DMS 273 (cell line): ENCODE data around the gene OR6J1.
"Not testable (repeated sequence)": the region's sequence is repeated elsewhere in the genome, so short reads cannot be mapped to it uniquely, and the experiment has no call there.

Experiments used
- DNase-seq: peaks from one replicate; lab custom pipeline; 2025; ENCODE audit not compliant: unreplicated experiment; lab: John Stamatoyannopoulos, UW

The OR6J1 gene

GRCh38 chr14:22644305-22644635 is at the start of gene OR6J1:
Gene OR6J1, minus strand, starts transcription at chr14:22644352. Its CDS starts 9,541 bp downstream, at chr14:22634811.
- no peak for DNase-seq

DNA sequence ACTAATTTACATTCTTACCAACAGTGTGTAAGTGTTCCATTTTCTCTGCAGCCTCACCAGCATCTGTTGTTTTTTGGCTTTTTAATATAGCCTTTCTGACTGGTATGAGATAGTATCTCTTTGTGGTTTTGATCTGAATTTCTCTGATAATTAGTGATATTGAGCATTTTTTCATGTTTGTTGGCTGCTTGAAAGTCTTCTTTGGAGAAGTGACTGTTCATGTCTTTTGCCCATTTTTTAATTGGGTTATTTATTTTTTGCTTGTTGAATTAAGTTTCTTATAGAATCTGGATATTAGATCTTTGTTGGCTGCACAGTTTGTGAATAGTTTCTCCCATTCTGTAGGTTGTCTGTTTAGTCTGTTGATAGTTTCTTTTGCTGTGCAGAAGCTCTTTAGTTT is 48.0 kb upstream of the OR6J1 start:
- no peak for DNase-seq

DNA sequence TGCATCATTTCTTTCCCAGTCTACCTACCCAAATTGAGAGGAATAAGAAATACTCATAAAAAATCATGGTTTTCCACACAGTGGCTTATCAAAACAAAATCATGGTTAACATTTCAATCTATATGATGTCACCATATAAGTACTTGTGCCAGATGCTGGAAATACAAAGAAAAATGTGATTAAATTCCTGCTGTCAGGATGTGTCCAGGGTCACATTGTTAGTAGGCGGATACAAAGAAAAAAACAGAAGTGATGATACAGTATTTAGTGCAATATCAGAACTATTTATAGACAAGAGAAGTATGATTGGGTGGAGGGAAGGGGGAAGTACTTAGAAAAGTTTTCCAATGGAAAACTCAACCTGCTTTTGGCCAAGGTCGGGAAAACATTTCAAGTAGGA is 47.0 kb upstream of the OR6J1 start:
- DNase-seq: no peak

DNA sequence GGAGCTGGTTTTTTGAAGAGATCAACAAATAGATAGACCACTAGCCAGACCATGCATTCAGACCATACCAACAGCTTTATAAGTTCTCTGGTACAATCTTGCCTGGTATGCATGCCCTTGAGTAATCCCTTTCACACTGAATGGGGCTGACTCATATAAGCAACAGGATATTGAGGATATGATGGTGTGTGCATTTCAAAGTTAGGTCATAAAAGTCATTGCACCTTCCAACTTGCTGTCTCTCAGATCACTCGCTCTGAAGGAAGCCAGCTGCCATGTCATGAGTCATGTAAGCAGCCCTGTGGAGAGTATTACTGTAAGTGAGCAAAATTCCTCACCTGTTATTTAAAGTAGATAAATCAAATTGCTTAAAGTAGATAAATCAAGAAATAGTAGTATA is 45.0 kb upstream of the OR6J1 start:
- DNase-seq: peak; percentile 39

DNA sequence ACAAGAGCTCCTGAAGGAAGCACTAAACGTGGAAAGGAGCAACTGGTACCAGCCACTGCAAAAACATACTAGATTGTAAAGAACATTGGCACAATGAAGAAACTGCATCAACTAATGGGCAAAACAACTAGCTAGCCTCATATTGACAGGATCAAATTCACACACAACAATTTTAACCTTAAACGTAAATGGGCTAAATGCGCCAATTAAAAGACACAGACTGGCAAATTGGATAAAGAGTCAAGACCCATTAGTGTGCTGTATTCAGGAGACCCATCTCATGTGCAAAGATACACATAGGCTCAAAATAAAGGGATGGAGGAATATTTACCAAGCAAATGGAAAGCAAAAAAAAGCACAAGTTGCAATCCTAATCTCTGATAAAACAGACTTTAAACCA is 43.8 kb upstream of the OR6J1 start:
- DNase-seq: not testable (repeated sequence)

- not testable (repeated sequence) for DNase-seq
These were observed 42.0 kb upstream of the OR6J1 start for GRCh38 chr14:22686176-22686611.

- DNase-seq: peak; percentile 8
These were observed 41.3 kb upstream of the OR6J1 start for GRCh38 chr14:22685467-22685866.

GRCh38 chr14:22683428-22683827 is 39.3 kb upstream of the OR6J1 start:
- not testable (repeated sequence) for DNase-seq

GRCh38 chr14:22678221-22678620 is 34.1 kb upstream of the OR6J1 start:
- no peak for DNase-seq

- DNase-seq: not testable (repeated sequence)
These were observed 33.4 kb upstream of the OR6J1 start for GRCh38 chr14:22677551-22677950.

- DNase-seq: no peak
These were observed 27.5 kb upstream of the OR6J1 start for GRCh38 chr14:22671622-22672021.

- no peak for DNase-seq
These were observed 24.7 kb upstream of the OR6J1 start for GRCh38 chr14:22668863-22669262.

DNA sequence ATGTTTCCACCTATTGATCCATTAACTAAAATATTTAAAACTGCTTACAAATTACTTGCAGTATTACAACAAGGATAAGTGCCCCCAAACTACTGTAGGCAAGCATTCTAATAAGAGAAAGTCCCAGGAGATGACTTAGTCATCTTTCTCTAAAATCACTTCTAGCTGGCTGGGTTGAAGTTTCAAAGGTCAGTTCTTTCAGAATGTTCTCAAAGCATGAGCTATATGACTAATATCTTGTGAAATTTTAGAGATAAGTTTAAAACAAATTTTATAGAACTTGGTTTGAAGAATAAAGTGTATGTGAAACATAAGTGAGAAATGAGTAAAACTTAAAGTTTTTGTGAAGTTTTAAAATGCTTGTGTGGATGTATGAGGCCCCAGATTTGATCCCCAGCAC is 24.3 kb upstream of the OR6J1 start:
- DNase-seq: no peak

DNA sequence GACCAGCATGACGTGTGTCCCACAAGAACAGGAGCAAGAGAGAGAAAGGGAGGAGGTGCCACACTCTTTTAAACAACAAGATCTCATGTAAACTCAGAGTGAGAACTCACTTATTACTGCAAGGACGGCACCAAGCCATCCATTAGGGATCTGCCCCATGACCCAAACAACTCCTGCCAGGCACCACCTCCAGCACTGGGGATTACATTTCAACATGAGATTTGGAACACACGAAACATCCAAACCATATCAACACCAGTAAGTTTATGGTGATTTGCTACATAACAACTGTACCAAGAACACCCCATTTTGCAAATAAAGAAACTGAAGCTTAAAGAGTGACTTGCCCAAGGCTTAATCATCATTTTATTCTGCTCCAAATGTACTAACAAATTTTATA is 23.7 kb upstream of the OR6J1 start:
- DNase-seq: no peak

GRCh38 chr14:22666203-22666893 is 22.2 kb upstream of the OR6J1 start:
- DNase-seq: no peak

DNA sequence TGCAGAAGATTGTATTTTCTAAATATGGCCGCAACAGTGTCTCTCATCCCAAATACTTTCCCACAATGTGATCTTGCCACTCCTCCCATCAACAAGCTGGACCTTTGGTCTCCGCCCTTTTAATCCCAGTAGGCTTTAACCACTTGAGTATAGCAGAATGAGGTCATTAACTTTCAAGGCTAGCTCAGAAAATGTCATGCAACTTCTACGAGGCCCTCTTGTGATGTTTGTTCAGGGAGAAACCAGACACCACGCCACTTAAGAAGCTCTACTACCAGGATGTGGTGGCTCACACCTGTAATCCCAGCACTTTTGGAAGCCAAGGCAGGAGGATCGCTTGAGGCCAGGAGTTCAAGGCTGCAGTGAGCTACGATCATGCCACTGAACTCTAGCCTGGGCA is 20.1 kb upstream of the OR6J1 start:
- peak; percentile 24 for DNase-seq

DNA sequence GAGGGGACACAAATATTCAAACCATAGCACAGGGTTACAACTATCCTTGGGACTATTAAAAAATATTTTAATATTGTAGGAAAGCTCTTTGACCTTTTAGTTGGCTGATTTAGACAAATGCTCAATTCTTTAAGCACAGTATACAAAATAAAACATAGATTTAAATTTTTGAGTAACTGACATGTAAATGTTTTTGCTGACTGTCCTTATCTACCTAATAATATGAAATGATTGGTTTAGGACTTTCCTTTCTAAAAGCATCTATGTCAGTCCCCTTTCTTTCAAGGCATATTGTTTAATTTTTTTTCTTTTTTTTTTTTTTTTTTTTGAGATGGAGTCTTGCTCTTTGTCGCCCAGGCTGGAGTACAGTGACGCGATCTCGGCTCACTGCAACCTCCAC is 16.5 kb upstream of the OR6J1 start:
- DNase-seq: no peak

- DNase-seq: no peak
These were observed 14.8 kb upstream of the OR6J1 start for GRCh38 chr14:22658946-22659345.

DNA sequence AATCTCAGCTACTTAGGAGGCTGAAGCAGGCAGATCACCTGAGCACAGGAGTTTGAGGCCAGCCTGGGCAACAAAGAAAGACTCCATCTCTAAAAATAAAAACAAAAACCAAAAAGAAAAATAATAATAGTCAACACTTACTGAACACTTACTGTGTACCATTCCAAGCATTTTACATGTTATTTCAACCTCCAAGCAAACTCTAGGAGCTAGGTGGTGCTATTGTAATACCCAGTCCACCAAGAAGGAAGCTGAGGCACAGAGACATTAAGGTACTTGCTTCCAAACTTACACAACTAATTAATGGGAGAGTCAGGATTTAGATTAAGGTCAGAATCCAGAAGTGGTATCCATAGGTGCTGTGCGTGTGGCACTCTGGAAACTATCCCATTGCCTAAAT is 13.7 kb upstream of the OR6J1 start:
- DNase-seq: peak; percentile 54

- DNase-seq: no peak
These were observed 13.0 kb upstream of the OR6J1 start for GRCh38 chr14:22656945-22657731.

GRCh38 chr14:22656226-22656625 is 12.1 kb upstream of the OR6J1 start:
- no peak for DNase-seq

DNA sequence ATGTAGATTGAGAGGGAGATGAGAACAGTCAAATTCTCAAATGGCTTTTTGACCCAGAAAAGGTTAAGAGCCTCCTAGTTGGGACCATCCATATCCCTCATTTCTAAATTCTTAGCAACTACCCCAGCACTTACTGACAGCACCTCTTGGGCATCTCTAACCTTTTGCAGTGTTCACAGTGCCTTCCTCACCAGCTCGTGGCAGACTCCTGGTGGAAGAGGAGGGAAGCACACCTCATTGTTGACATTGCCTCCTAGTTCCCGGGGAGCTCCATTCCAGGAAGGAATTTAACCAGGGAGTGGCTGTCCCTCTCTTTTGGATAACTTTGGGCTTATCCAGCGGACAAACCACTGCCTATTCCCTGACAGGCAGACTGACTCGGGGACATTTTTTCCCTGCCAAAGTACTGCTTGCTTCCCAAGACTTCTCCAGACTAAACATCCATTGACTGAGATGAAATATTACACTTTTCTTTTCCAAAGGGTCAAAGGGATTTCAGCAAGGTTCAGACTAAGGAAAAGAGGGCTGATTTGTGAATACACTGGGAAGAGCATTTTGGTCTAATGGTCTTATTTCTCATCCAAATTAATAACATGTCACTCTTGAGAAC is 9.0 kb upstream of the OR6J1 start:
- peak; percentile 90 for DNase-seq
